Measurements from ENCODE around the gene DDX20.

Gene DDX20

DNA sequence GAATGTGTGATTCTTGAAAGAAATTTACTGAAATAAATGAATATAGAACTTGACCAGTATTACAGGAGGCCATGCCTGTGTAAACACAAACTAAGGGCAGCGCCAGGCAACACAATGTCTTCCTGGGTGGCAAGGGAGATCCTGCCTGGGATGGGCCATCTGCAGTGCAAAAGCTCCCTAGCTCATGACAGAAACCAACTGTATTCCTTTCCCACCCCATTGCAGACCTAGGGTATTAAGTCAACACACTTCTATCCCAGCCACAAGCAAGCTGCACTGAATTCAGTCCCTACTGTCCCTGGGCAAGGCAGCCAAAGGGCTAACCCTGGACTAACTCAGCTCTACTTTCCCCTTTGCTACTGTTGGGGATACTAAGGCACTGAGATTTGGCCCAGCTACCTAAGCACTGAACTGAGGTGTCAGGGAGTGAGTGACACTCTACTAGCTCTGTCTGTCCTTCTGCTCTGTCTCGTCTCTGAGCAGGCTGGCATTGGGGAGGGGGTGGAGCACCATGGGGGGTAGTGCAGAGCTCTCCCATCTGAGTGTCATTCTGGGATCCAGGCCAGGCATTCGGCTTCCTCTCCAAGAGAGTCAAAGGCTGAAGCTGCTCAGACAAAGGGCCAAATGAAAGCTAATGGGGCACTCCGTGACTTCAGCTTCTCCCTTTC, 19.0 kb upstream of the DDX20 start:
- TF ChIP-seq, protein P1, sequence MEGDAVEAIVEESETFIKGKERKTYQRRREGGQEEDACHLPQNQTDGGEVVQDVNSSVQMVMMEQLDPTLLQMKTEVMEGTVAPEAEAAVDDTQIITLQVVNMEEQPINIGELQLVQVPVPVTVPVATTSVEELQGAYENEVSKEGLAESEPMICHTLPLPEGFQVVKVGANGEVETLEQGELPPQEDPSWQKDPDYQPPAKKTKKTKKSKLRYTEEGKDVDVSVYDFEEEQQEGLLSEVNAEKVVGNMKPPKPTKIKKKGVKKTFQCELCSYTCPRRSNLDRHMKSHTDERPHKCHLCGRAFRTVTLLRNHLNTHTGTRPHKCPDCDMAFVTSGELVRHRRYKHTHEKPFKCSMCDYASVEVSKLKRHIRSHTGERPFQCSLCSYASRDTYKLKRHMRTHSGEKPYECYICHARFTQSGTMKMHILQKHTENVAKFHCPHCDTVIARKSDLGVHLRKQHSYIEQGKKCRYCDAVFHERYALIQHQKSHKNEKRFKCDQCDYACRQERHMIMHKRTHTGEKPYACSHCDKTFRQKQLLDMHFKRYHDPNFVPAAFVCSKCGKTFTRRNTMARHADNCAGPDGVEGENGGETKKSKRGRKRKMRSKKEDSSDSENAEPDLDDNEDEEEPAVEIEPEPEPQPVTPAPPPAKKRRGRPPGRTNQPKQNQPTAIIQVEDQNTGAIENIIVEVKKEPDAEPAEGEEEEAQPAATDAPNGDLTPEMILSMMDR (conservative IDR thresholded peaks at IDR 0.05; ENCODE audit: low read depth, low read length) = no peak
- H3K4me3 ChIP-seq (ENCODE audit: low read depth, low read length) = no peak overlapping the region
- DNase-seq (ENCODE audit: low read depth) = peak; percentile 33

- DNase-seq (ENCODE audit: low read depth) = no peak
- no peak overlapping the region for H3K4me3 ChIP-seq (ENCODE audit: low read depth, low read length)
- TF ChIP-seq, protein P1 (conservative IDR thresholded peaks at IDR 0.05; ENCODE audit: low read depth, low read length) = no peak
Measured at GRCh38 chr1:111737216-111738132, 18.2 kb upstream of the DDX20 start.

- TF ChIP-seq, protein P1 (conservative IDR thresholded peaks at IDR 0.05; ENCODE audit: low read depth, low read length) = no peak
- H3K4me3 ChIP-seq (ENCODE audit: low read depth, low read length) = peak overlapping the region; percentile 65
- no peak for DNase-seq (ENCODE audit: low read depth)
Measured at GRCh38 chr1:111738133-111738435, 17.6 kb upstream of the DDX20 start.

GRCh38 chr1:111738436-111739193, 17.1 kb upstream of the DDX20 start:
- peak; percentile 58 for DNase-seq (ENCODE audit: low read depth)
- TF ChIP-seq, protein P1 (conservative IDR thresholded peaks at IDR 0.05; ENCODE audit: low read depth, low read length) = no peak
- H3K4me3 ChIP-seq (ENCODE audit: low read depth, low read length) = peak overlapping the region; percentile 65

DNA sequence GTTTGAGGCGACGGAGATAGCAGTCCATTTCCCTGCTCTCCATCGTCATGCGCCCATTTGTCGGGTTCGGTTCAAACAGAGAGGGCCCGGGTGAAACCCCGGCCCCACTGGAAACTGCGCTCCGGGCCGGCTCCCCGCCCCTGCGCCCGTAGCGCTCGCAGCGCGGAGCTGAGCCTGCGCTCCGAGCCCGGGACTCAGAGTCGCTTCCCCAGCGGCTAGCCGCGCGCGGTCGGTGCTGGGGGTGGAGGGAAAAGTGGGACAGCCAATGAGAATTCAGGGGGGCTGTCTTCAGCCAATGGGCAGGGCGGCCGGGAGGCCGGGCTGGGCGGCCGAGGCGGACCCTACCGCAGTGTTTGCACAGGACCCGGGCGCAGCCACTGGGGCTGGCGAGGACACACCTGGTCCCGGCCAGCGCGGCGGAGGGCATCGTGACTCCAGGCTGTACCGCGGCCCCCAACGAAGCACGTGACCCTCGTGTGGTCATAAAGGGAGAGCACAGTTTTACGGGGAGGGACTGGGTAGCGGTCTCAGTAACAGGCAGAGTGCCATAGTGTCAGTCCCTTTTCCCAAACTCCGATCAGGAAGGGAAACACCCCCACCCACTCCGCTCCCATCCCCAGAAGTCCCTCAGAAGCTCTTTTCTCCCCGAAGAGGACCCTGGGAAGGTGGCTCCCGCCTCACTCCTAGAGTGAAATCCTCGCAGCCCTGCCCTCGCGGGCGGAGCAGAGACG, 16.3 kb upstream of the DDX20 start, which contains the start of gene INKA2:
TSS of gene INKA2 (minus strand) at position 202 of the 731 bp plus-strand sequence. CDS start at position 49, 153 bp downstream.
- TF ChIP-seq, protein P1 (conservative IDR thresholded peaks at IDR 0.05; ENCODE audit: low read depth, low read length) = peak; percentile 4
- DNase-seq (ENCODE audit: low read depth) = peak; percentile 83
- peak within 1 kb of the TSS; percentile 65 for H3K4me3 ChIP-seq (ENCODE audit: low read depth, low read length)
